ENCODE measurements around the gene C2orf49.

The C2orf49 gene

DNA sequence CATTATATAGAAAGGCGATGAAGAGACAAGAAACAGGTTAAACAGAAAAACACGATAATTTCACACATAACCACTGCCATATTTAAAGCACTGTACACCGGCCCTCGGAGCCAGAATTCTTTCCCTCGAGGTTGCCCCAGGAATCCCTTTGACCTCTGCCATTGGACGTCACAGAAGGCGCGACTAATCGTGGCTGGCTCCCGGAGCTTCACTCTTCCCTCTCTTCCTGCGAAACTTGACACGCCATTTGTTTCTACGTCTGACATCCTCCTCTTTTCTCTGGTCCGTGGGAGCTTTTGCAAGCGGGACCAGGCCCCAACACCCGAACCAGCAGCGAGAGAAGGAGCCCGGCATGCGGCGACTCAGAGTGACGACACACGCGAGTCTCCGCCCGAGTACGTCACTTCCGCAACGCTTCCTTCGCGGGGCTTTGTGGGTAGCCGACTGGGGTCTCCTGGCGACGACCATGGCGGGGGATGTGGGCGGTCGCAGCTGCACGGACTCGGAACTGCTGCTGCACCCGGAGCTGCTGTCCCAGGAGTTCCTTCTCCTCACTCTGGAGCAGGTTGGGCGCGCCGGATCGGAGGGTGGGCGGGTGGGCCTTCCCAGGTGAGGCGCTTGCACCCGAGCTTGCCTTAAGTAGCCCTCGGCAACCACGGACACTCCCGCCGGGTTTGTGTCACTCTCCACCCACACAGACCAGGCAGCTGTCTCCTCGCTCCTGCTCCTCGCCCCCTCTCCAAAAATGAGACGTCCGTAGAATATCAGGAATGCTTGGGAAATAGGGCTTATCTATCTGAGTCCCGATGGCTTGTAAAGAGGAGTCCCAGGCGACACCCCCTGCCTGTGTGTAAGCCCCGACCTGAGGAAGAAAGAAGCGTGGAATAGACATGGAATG is at the start of gene C2orf49:
Gene C2orf49 (plus strand): TSS at position 419 of the 898 bp plus-strand sequence. CDS start 48 bp downstream, at position 467.
- DNase-seq (ENCODE audit: low spot score), result peak; percentile 87

DNA sequence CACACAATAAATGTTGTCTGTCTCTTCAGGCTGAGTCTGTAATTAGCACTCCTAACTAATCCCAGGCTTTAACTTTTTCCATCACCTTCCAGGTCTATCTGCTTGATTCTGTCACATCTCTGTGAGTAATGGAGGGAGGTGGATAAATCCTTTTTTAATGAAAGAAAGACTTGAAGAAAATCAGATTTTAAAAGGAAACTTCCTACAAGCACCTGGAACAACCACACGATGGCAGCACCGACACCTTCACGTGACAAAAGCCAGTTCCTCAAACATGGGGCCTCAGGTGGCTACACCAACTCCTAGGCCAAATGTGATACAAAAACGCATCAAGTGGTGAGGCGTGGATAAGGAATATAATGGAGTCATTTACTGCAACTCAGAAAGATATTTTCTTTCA is 49.6 kb upstream of the C2orf49 start:
- DNase-seq (ENCODE audit: low spot score), result no peak

DNA sequence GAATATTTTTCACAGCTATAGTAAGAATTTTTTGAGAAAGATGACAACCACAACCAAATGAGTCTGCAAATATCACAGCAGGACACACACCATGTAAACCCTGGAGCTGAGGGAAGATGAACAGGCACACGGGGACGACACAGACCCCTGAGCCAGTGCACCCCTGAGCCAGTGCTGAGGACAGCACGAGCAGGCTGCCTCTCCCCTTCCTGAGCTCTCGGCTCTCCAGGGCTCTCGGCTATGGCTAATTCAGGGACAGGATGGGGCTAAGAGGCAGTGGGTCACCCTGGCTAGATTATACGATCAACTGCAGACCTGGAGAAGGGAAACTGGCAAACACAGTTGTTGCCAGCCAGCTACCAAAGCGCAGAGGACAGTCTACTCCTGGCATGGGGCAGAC is 49.2 kb upstream of the C2orf49 start:
- no peak for DNase-seq (ENCODE audit: low spot score)

DNA sequence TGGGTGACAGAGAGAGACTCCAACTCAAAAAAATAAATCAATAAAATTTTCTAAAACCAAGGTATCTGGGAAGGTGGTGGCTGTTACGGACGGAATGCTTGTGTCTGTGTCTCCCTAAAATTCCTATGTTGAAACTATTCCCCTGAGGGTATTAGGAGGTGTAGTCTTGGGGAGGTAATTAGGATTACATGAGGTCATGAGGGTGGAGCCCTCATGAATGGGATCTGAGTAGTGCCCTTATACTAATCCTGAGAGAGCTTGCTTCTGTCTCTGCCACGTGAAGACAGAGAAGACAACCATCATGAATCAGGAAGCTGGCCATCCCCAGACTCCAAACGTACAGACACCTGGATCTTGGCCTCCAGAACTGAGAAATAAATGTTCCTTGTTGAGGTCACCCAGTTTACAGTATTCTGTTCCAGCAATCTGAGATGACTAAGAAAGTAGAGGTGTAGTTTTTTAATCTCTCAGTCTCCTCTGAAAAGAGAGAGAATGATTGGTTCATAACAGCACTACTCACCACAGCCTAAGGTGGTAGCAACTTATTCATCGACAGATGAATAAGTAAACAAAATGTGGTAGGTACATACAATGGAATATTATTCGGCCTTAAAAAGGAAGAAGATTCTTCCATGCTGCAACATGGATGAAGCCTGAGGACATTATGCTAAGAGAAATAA is 46.2 kb upstream of the C2orf49 start:
- no peak for DNase-seq (ENCODE audit: low spot score)

DNA sequence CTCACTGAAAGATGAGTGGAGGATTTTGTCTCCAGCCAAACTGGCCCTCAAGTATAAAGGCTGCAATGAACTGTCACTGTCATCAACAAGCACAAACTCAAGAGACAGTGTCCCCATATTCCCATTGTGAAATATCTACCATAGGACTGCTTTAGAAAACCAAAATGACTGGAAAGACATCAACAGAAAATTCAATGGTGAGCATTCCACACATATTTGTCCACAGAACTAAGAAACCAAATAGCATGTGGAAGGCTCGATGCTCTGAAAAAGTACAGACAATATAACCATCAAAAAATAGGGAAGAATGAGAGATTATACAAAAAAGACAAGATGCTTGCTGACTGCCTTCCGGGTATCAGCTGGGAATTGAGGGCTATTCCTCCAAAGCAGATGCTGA is 45.4 kb upstream of the C2orf49 start:
- no peak for DNase-seq (ENCODE audit: low spot score)

DNA sequence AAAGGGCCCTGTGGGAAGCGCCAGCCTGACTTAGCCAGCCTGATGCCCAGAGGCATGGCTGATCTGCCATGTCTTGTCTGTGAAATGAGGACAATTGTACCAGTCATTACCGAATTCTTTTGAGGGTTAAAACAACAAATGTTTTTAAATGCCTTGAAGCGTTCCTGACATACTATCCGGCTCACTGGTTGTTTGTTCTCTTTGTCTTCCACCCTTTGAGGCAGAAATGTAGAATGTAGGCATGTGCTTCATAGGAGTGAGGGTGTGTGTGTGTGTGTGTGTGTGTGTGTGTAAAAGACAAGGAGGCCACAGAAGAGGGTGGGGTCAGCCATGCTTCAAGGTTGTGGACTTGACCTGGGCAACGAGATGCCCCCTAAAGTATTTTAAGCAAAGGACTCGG is 43.3 kb upstream of the C2orf49 start:
- DNase-seq (ENCODE audit: low spot score), result no peak

DNA sequence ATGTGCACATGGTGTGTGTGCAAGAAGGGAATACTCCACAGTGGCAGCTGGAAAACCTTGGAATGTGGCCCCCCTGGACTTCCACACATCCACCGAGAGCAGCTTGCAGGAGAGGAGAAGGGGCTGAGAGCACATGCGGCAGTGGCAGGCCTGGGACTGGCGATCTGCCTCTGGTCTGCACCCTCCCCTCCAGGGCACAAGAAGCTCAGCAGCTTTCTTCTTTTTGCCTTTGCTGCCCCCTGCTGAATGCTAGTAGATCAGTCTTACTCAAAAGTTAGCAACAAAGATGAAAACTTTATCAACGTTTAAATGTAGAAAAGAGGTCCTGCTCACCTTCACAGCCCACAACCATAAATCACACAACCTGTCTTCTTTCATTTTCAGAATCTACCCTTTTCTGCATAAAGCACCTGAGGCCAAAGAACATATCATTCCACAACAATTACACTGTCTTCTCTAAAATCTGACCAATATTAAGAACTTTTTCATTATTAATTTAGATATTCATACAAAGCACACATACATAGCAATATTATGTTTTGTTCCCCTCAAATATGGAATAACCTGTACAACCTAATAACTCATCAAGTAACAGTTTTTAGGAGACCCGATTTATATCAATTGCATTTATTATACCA is 42.4 kb upstream of the C2orf49 start:
- peak; percentile 10 for DNase-seq (ENCODE audit: low spot score)

DNA sequence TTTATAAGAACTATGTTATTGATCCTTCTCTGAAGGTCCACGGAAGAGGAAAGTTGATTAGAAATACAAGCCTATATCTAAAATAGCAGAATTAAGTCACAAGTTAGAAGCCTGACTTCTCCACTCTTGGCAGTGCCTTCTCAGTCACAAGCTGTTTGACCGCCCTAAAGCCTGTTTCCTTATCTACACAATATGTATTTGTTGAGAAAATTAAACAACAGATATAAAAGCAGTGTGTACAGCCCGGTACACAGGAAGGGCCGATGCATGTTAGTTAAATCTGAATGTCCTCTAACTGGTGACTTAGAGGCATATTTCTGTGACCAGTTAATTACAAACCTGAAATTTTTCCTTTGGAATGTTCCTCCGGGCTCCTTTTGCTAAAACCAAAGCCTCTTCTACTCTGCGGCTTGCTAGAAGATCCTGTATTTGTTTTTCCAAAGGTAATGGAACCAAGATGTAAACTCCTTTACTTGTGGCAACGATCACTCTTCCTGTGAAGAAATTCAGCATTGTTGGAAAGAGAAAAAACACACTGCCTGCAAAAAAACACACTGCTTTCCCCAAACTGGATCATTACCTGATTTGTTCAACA is 41.2 kb upstream of the C2orf49 start:
- no peak for DNase-seq (ENCODE audit: low spot score)

DNA sequence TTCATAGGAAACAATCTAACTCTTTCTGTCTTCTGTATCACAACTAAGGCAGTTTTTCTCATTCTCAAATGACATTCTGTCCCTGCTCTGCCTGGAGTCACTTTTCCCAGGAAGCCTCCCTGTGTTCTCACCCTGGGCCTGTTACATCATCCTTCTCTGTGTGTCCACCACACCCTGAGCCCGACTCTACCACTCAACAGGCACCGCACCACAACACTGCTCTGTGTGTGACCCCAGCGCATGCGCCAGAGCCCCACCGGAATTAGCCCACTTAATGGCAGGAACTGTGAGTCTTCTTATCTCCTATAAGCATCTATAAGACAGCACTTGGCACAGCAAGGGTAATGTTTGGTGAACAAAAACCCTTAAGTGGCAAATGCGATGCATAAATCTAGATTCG is 40.1 kb upstream of the C2orf49 start:
- no peak for DNase-seq (ENCODE audit: low spot score)

DNA sequence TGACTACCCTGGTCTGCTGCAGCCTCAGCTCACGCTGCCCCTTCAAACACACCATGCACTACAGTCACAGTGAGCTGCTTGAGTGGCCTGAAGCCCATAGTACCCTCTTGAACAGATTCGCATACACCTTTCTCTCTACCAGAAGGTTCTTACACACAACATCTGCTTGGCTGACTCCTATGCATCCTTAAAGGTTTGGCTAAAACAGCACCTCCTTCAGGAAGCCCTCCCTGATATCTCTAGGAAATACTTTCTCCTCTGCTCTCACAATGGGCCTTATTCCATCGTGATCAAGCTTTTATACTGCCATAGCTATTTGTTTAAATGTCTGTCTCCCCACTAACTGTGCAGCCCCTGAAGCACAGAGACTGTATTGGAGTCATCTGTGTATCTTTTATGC is 39.3 kb upstream of the C2orf49 start:
- DNase-seq (ENCODE audit: low spot score), result no peak

DNA sequence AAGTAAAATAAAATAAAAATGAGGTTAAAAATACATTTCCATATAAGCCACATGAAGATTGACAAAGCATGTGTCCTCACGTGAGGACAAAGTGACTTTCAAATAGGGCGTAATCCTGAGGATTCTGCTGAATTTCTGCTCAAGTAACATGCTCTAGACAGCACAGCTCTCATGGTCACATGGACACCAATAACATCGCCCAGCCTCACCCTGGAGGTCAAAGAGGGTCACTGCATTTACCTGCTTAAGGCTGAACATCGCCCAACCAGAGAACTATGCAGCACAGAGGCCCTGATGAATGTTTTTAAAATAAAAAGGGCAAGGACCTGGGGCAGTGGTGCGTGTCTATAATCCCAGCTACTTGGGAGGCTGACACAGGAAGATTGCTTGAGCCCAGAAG is 38.0 kb upstream of the C2orf49 start:
- no peak for DNase-seq (ENCODE audit: low spot score)

DNA sequence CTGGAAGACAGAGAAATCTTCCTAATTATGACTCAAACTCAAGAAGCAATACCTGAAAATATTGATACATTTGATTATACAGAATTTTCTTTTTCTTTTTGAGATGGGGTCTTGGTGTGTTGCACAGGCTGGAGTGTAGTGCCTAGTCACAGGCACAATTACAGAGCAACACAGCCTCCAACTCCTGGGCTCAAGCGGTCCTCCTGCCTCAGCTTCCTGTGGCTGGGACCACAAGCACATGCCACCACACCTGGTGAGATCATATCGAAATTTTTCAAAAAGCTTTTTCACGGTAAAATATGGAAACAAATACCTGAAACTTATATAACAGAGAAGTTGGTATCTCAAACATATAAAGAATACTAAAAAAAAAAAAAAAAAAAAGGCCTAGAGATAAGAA is 35.7 kb upstream of the C2orf49 start:
- no peak for DNase-seq (ENCODE audit: low spot score)

DNA sequence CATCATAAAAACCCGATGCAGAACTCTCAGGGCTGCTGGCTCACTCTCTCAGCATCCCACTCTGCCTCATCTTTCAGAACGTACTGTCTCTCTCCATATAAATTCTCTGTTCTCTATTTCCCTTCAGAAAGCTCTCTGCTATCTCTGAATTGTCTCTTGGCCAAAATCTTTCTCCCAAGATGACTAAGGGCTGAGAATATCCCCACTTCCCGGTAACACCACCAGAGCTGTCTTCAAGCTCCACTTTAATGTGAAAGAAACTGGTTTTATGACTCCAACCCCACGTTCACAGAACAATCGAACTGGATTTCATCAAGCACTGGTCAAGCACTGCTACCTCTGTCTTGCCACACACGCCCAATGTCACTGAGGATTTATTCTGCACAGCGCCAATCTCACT is 30.2 kb upstream of the C2orf49 start:
- no peak for DNase-seq (ENCODE audit: low spot score)

DNA sequence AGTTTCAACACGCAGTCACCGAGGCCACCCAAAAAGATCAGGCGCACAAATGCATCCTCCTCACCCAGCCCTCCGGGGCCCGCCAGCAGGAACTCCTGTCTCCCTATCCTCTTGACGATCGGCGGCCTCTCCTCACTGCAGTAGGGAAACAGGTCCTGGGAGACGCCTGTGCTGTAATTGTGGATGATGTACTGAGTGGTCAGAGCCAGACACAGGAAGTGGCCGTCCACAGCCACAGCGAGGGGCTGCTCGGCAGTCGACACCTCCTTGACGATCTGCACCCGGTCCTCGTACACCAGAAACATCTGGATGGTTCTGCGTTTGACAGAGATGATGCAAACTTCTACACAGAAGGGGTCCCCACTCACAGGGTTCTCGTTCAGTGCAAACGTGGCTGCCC is 29.8 kb upstream of the C2orf49 start:
- DNase-seq (ENCODE audit: low spot score), result no peak

DNA sequence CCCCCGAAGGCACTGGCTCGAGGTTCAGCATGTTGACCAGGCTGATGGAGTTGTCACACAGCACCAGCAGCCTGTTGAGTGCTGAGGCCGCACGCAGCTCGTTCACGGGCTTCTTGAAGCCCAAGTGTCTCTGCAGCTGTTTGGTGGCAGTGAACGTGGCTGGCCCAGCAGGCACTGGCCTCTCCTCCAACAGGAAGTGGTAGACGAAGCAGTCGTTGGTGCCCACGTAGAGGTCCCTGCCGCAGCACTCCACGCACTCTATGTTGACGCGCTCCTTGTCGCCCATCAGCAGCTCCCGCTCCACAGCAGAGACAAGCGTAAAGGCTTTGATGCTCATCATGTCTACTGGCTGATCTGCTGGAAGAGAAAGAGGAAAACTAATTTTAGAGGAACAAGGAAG is 29.4 kb upstream of the C2orf49 start:
- DNase-seq (ENCODE audit: low spot score), result no peak

DNA sequence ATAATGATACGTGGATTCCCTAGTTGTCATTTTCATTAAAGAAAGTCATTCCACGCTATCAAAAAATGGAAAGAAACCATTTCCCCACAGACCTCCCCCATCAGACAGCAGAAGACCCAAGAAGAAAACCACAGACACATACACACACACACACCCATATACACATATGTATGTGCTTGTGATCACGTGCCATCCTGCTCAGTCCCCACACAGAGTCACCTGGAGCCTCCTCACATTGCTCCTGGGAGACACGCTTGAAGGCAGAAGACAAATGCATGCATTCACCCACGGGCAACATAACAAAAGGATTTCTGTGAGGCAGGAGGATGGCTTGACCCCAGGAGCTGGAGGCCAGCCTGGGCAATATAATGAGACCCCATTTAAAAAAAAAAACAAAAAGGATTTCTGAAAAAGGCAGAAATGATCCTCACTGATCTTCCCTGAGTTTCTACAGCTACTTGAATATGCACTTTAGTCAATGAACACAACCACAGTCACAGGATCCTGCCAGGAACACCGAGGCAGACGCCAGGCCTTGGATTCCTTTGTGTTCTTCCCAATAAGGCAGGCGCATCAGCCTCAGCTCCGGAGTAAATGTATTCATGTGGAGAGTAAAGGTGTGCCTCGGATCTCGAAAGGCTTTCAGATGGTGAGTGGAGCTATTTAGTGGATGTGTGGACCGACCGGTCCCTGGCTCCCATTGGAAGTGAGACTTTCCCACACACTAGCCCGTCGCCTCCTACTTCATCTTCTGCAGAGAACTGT is 28.8 kb upstream of the C2orf49 start:
- DNase-seq (ENCODE audit: low spot score), result no peak

DNA sequence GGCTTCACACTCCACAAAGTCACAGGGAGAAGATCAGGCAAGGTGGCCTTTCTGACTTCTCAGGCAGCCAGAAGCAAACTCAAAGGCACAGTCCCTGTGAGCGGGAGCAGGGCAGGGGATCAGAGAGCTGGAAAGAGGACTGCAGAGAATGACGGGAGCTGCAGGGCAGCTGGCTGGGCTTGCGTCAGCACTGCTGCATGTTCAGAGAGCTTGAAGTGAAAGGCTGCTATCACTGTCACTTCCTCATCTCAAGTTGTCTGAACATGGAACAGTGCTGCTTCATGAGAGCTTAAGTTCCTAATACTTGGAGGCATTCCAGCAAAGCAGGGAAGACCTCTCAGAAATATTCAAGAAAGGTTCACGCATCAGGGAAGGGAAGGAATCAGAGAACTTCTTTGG is 28.2 kb upstream of the C2orf49 start:
- DNase-seq (ENCODE audit: low spot score), result no peak

DNA sequence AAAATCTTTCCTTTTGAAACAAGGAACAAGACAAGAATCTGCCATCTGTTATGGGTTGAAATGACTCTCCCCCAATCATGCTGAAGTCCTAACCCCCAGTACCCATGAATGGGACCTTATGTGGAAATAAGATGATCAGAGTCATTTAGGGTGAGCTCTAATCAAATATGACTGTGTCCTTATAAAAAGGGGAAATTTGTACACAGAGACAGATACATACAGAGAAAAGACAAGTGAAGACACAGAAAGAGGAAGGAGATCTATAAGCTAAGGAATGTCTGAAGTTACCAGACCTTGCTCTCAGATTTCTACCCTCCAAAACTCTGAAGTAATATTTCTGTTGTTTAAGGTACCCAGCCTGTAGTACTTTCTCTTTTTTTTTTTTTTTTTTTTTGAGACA is 23.5 kb upstream of the C2orf49 start:
- DNase-seq (ENCODE audit: low spot score), result no peak

DNA sequence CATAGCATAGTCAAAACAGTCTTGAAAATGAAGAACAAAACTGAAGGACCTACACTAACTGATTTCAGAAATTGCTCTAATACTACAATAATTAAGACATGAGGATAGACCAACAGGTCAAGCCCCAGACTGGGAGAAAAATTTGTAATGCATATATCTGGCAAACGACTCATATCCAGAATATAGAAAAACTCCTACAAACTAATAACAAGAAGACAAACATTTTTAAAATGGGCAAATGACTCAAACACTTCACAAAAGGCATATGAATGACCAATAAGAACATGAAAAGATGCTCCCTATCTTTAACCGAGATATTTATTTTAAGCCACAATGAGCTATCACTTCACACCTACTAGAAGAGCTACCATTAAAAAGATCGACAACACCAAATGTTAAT is 22.0 kb upstream of the C2orf49 start:
- DNase-seq (ENCODE audit: low spot score), result no peak

DNA sequence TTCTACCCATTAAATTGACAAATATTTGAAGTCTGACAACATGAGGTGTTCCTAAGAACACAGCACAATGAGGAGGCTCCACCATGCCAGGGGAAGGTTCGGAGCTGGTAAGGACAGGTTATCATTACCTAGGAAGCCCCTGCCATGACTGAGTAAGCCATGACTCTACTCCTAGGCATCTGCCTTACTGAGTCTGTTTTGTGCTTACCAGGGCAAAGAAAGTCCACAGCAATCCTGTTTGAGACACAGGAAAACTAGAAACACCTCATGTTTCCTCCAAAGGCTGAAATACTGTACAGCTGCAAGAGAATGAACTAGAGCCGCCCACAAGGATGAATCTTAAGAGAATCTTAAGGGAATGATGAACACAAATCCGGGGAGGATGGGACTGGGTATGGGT is 19.4 kb upstream of the C2orf49 start:
- no peak for DNase-seq (ENCODE audit: low spot score)

DNA sequence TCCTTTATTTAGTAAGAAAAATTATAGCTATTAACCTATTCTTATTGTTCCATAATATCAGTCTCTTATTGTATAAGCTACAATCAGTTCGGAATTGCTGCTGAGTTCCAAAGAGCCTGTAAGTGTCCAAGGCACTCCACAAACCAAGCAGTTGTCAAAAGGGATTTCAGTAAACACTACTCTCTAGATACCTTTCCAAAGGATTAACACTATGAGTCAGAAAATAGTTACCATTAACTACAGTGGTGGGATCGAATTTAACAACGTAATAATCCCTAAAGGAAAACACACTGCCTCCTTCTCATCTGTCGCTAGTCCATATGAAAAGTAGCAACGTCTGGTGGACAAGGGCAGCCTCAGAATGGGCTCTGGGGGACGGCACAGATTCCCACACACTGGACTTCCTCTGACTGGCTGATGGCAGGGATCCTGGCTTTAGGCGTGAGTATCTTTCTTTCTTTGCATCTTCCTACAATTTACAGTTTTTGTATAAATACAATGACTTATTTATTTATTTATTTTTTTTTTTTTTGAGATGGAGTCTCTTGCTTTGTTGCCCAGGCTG is 16.6 kb upstream of the C2orf49 start:
- DNase-seq (ENCODE audit: low spot score), result no peak

Measured in LoVo (cell line).